WTC11 (cell line): ENCODE measurements around the gene STX18.

ENCODE experiments used
- CREB1 ChIP-seq: sonication (generic); formaldehyde crosslinking; IDR thresholded peaks from 2 replicates; pipeline ENCODE4 v1.8.0; 2023; ENCODE audit warnings: mild to moderate bottlenecking, missing genetic modification reagents
- ESRRA ChIP-seq: sonication (generic); formaldehyde crosslinking; IDR thresholded peaks from 2 replicates; pipeline ENCODE4 v1.8.1; 2022; ENCODE audit warnings: mild to moderate bottlenecking, missing genetic modification reagents, borderline replicate concordance
- PRRX2 ChIP-seq: fragments of 250-450 bp; sonication (Bioruptor Pico); IDR thresholded peaks from 2 replicates; pipeline ENCODE4 v1.8.0; 2021; ENCODE audit warnings: mild to moderate bottlenecking
- SOX15 ChIP-seq: fragments of 250-450 bp; sonication (Bioruptor Pico); IDR thresholded peaks from 2 replicates; pipeline ENCODE4 v1.9.0; 2021; ENCODE audit warnings: mild to moderate bottlenecking
- TCF7 ChIP-seq: sonication (generic); formaldehyde crosslinking; IDR thresholded peaks from 2 replicates; pipeline ENCODE4 v1.8.0; 2022; ENCODE audit warnings: mild to moderate bottlenecking, low read depth, missing genetic modification reagents, moderate library complexity
- ZNF138 ChIP-seq: sonication (generic); formaldehyde crosslinking; conservative IDR thresholded peaks from 2 replicates; pipeline ENCODE4 v1.8.1; 2022; ENCODE audit warnings: mild to moderate bottlenecking, moderate library complexity, missing genetic modification reagents
- ZNF263 ChIP-seq: sonication (generic); formaldehyde crosslinking; IDR thresholded peaks from 2 replicates; pipeline ENCODE4 v1.8.1; 2022; ENCODE audit warnings: low read depth, mild to moderate bottlenecking, moderate library complexity, missing genetic modification reagents
- TF ChIP-seq, protein P1 (sequence below): fragments of 200-600 bp; IDR thresholded peaks from 2 replicates; pipeline ENCODE4 v1.8.0; 2022; ENCODE audit warnings: antibody characterized with exemption
- TF ChIP-seq, protein P2 (sequence below): sonication (generic); formaldehyde crosslinking; IDR thresholded peaks from 2 replicates; pipeline ENCODE4 v1.8.1; 2022; ENCODE audit warnings: low read depth, missing genetic modification reagents, borderline replicate concordance
- TF ChIP-seq, protein P3 (sequence below): sonication (generic); formaldehyde crosslinking; IDR thresholded peaks from 2 replicates; pipeline ENCODE4 v1.8.0; 2022; ENCODE audit warnings: mild to moderate bottlenecking, missing genetic modification reagents

DNA sequence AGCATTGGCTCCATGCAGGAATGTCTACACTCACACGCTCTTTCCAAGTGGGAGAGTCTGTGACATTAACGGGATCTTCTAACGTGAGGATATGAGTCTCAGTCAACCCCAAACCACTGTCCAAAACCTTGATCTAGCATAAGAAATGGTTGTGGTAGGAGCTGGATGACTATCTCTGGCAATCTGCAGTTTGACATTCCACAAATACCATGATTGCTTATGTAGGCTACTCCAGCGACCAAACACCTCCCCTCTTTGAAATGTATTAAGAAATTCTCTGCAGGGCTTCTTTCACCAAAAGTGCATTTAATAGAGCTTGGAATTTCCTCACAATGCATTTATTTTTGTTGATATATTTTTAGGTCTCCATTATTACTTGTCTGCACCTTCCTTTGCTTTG lies 14.1 kb upstream of the STX18 start:
- TF ChIP-seq CREB1 (CRISPR knock-in tag), result no peak
- no peak for TF ChIP-seq ESRRA
- TF ChIP-seq, protein P1, sequence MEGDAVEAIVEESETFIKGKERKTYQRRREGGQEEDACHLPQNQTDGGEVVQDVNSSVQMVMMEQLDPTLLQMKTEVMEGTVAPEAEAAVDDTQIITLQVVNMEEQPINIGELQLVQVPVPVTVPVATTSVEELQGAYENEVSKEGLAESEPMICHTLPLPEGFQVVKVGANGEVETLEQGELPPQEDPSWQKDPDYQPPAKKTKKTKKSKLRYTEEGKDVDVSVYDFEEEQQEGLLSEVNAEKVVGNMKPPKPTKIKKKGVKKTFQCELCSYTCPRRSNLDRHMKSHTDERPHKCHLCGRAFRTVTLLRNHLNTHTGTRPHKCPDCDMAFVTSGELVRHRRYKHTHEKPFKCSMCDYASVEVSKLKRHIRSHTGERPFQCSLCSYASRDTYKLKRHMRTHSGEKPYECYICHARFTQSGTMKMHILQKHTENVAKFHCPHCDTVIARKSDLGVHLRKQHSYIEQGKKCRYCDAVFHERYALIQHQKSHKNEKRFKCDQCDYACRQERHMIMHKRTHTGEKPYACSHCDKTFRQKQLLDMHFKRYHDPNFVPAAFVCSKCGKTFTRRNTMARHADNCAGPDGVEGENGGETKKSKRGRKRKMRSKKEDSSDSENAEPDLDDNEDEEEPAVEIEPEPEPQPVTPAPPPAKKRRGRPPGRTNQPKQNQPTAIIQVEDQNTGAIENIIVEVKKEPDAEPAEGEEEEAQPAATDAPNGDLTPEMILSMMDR, result no peak
- TF ChIP-seq, protein P2, sequence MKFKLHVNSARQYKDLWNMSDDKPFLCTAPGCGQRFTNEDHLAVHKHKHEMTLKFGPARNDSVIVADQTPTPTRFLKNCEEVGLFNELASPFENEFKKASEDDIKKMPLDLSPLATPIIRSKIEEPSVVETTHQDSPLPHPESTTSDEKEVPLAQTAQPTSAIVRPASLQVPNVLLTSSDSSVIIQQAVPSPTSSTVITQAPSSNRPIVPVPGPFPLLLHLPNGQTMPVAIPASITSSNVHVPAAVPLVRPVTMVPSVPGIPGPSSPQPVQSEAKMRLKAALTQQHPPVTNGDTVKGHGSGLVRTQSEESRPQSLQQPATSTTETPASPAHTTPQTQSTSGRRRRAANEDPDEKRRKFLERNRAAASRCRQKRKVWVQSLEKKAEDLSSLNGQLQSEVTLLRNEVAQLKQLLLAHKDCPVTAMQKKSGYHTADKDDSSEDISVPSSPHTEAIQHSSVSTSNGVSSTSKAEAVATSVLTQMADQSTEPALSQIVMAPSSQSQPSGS (CRISPR knock-in tag), result no peak
- TF ChIP-seq, protein P3, sequence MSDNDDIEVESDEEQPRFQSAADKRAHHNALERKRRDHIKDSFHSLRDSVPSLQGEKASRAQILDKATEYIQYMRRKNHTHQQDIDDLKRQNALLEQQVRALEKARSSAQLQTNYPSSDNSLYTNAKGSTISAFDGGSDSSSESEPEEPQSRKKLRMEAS, result no peak
- no peak for TF ChIP-seq ZNF138 (CRISPR knock-in tag)
- TF ChIP-seq PRRX2 (CRISPR knock-in tag), result no peak
- TF ChIP-seq SOX15 (CRISPR knock-in tag), result no peak
- TF ChIP-seq ZNF263 (CRISPR knock-in tag), result no peak
- no peak for TF ChIP-seq TCF7 (CRISPR knock-in tag)
